HG03442 (cell line): ENCODE measurements around the gene GPS2.
"Not testable (repeated sequence)": the region's sequence is repeated elsewhere in the genome, so short reads cannot be mapped to it uniquely, and the experiment has no call there.

Source experiments
- ATAC-seq: cut with Tn5 transposase; IDR thresholded peaks from one replicate; pipeline ENCODE4 v1.9.1; 2021; ENCODE audit warnings: mild to moderate bottlenecking, moderate library complexity; ENCODE audit not compliant: unreplicated experiment

Gene GPS2

DNA sequence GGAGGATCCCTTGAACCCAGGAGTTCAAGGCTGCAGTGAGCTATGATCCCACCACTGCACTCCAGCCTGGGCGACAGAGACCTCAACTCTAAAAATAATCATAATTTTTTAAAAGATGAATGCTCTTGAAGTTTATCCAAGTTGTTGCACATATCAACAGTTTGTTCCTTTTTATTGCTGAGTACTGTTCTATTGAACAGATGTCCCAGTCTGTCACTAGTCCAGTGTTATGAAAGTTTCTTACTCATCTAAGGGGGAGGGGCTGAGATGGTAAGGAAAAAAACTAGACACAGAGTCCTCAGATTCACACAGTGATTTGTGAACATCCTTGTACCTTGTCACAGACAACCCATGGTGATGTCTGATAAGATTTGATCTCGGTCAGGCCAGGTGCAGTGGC lies 25.0 kb upstream of the GPS2 start:
- no peak for ATAC-seq

DNA sequence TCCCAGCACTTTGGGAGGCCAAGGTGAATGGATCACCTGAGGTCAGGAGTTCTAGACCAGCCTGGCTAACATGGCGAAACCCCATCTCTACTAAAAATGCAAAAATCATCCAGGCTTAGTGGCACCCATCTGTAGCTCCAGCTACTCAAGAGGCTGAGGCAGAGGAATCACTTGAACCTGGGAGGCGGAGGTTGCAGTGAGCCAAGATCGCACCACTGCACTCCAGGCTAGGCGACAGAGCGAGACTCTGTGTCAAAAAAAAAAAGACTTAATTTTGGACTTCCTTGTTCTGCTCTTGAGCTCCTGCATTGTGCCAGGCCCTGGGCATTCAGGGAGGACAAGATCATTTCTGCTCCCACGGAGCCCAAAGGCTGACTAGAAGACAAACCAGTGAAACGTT lies 22.4 kb upstream of the GPS2 start:
- not testable (repeated sequence) for ATAC-seq

DNA sequence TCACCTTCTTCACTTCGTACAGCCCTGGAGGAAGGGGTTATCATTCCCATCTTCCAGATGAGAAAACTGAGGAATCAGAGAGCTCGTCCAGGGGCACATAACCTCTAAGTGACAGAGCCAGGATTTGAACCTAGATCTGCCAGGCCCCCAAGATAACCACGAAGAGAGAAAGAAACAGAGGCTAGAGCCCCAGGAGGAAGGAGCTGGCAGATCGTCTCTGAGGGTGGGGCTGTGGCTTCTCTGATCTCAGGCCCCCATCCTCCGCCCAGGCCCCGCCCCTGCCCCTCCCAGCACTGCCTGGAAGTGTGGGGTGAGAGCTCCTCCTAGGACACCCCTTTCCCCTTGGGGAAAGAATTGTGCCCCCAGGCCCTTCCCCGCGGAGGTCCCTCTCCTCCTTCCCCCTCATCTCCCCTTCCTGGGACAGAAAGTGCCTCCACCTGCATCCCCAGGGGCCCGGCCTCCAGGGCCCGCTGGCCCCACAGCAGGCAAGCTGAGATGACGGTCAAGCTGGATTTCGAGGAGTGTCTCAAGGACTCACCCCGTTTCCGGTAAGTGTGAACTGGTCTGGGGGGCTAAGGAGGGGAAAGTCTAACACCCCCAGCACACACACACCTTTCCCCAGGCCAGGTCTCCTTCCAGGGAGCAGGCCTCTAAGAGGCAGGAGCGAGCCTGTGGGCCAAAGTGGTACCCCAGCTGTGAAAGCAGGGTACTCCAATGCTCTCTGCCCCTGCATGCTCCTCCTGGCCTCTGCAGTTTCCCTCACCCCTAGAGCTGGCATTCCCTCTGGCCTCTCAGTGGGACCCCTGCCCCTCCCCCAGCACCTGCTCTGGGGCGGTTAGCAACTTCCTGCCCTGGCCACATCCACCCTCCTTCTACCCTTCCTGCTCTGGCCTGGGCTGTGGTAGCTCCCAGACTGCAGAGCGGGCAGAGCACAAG lies 21.3 kb upstream of the GPS2 start, which contains the start of gene ACAP1:
Gene ACAP1, plus strand, starts transcription at position 290 of the 936 bp plus-strand sequence. Its CDS starts 206 bp downstream, at position 496.
- ATAC-seq, result no peak

DNA sequence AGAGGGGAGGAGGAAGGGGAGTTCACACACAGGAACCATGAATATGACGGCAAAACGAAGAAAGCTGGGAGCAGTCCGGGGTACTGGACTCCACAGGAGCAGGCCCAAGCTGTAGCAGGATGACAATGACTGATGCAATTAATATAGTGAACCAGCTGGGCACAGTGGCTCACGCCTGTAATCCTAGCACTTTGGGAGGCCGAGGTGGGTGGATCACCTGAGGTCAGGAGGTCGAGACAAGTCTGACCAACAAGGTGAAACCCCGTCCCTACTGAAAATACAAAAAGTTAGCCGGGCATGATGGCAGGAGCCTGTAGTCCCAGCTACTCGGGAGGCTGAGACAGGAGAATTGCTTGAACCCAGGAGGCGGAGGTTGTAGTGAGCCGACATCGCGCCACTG lies 20.6 kb upstream of the GPS2 start:
- not testable (repeated sequence) for ATAC-seq

DNA sequence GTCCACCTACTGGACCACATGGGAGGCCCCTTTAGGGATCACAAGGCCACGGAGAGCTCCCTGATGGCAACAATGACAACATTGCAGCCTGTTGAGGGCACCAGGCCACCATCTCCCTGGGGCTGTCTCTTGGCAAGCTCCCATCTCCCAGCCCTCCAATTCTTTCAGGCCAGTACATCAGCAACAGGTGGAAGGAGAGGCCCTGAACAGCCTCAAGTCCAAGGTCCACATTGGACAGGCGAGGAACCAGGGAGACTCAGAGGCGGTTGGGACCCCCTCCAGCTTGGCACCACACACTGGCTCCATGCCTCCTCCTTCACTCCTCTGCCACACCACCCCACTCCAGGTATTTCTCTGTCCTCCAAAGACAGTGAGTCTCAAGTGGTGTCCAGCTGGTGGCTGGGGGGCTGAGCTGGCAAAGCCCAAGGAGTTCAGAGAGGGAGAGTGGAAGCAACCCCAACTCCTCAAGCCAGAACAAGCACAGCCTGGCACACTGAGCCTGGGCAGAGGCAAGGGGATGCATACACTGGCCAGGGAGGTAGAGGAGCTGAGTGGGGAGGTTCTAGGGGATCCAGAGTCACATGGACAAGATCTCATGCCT lies 19.9 kb upstream of the GPS2 start:
- ATAC-seq, result no peak

DNA sequence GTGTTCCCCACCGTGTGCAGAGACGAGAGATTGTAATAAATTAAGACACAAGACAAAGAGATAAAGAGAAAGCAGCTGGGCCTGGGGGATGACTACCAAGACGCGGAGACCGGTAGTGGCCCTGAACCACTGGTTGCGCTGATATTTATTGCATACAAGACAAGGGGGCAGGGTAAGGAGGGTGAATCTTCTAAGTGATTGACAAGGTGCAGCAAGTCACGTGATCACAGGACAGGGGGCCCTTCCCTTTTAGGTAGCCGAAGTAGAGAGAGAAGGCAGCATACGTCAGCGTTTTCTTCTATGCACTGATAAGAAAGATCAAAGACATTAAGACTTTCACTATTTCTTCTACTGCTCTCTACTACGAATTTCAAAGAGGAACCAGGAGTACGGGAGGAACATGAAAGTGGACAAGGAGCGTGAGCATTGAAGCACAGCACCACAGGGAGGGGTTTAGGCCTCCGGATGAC lies 17.5 kb upstream of the GPS2 start:
- not testable (repeated sequence) for ATAC-seq

DNA sequence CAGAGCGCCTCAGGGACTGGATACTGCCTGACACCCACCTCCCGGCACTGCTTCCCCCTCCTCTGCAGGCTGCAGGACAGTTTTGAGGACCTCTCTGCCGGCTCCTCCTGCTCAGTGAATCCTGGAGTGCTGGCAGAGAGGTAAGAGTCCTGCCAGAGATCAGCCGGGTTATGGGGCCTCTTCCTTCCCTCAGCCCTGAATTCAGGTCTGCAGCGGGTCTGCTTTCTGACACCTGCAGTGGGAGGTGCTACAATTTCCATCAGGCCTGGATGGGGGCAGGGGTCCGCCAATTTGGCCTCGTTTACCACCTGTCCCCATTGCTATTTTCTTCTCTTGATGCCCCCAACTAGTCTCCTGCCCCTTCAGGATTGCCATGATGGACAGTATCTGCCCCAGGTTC lies 17.0 kb upstream of the GPS2 start:
- no peak for ATAC-seq

DNA sequence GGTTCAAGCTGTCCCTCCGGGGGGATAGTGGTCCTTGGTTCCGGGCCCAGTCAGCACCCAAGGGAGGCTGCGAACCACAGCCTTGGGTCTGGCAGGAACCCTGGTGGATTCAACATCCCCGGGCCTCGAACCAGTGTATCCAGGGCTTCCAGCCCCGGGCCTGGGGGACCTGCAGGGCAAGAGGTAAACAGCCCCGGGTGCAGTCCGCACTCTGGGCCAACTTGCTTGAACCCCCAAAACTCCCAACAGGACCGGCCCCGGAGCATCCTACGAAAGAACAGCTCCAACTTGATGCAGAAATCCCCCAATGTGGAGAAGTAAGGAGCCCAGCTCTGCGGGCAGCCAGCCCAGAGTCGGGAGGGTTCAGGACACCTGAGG lies 15.5 kb upstream of the GPS2 start:
- no peak for ATAC-seq

DNA sequence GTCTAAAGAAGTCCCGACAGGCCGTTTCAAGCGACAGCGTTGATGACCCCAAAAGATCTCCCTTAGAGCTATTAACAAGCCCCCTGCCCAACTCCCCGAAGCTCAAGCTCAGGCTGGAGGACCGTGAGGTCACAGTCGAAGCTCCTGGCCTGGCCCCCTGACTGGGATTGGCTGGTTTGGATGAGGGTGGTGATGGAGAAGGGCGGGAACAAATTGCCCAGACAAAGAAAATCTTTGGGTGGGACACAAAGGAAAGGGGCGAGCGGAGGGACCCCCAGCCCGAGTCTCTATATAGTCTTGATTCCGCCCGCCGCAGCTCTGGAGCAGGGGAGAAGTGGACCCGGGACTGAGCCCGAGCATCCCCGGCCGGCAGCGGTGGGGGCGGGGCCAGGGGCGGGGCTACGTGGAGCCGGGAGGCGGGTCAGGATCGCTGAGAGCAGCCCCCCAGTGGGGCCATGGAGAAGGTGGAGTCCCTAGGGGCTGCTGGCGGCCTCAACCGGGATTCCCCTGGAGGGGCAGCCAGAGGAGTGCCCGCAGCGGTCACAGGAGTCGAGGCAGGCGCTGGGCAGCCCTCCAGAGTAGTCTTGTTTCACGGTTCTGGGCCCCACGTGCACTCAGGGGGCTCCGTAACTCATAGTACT lies 15.0 kb upstream of the GPS2 start:
- peak; percentile 30 for ATAC-seq

DNA sequence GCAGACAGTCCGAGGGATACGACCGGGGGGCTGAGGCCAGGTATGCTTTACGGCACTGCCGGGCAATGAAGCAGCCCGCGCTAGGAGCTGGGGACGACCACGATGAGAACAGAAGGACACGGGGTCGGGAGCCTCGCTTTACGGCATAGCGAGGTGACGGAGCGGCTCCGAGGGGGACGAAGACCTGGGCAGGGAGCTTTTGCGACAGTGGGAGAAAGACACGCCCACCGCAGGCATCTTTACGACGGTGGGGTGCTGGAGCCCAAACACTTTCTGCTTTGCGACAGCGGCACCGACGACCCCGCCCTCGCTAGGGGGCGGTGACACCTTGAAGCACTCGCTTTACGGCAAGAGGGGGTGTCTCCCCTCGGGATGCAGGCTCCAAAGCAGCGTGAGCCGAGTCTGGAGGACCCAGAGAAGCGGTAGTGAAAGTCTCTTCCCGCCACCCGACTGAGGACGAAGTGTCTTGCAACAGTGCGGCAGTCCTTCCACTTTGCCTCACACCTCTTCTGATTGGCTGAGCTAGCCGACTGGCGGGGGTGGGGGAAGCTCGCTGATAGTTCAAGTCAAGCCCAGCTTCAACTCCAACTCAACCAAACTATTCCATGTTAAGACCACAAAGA lies 14.3 kb upstream of the GPS2 start:
- ATAC-seq, result peak; percentile 66

DNA sequence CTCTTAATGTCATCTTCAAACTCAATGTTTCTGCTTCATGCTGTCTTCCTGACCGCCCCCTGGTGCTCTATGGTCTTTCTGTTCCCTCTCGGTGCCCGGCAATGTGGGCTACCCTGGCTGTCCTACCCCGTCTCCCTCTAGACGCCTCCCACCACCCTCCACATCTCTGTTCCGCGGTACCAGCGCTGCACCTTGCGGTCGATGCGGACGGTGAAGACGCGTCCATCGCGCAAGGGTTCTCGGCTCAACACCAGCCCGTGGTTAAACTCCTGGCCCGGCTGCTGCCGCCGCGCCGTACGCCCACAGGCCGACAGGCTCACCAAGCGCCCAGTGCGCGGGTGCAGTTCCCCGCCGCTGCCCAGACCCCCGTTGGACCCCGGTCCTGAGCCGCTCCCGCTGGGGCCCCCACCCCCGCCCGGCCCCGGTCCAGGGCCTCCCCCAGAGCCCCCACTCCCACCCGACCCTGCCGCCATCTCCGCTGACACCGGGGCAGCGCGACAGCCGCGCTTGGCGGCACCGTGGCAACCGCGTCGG lies 13.7 kb upstream of the GPS2 start, which contains the start of gene NEURL4:
Gene NEURL4, minus strand, starts transcription at position 496 of the 534 bp plus-strand sequence. Its CDS starts 23 bp downstream, at position 473.
- ATAC-seq, result peak; percentile 17

DNA sequence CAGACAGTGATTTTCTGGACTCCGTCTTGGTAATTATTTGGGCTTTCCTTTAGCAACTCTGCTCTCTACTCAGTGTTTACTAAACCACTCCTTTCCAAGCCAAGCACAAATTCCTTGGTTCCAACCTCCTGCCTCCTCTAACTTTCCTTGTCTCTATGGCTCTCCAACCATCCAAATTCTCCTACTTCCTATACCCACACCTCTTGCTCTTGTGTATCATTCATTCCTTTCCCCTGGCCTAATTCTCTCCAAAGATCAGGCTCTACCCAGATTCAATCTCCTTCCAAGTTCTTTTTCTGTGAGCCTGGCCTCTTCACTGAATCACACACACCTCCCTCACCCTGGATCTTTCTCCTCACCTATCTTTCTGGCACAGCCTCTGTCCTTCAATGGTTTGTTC lies 12.8 kb upstream of the GPS2 start:
- ATAC-seq, result no peak

DNA sequence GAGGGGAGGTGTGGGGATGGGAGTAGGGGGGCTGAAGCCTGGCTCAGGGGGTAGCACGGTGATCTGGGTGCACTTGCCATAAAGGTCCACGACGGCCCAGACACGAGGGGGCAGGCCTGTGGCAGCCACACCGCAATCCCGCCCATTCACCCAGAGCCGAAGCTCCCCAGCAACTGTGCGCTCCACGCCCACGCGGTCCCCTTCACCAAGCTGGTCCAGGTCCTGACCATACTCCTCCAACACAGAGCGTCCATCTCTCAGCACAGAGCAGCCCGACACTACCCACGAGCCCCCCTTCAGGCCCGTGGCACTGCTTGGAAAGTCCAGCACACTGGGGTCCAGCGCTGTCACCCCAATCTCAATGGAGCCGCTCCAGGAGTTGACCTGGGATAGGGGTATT lies 12.3 kb upstream of the GPS2 start:
- ATAC-seq, result no peak

DNA sequence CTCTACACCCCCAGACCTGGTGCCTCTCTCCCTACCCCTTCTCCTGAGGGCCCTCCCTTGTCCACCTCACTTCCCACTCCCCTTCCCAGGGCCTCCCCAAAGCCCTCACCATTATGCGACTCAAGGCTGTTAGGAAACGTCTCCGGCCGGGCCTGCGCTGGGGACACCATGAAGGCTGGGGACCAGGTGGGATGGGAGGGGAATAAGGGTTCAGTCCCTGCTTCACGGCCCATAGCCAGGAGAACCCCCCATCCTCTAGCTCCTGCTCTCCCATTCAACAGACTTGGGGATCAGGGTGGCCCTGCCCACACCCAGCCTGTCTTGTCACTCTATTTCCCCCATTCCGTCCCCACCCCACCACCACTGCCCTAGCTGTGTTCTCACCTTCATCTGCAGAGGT lies 11.9 kb upstream of the GPS2 start:
- ATAC-seq, result no peak

DNA sequence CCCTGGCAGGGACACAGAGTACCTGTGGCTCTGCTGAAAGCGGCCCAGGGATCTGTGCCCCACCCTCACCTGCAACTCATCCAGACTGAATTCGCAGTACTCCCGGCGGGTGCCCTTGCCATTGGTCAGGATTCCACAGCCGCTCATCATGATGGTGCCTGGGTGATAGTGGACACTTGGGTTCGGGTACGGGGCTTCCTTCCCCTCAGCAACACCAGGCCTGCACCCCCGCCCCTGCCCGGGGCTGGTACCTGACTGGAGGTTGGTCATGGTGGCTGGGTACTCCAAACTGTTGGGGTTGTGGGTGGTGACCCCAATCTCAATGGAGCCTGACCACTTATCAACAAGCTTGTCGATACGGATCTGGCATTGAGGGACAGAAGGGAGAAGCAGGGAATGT lies 11.0 kb upstream of the GPS2 start:
- ATAC-seq, result no peak

DNA sequence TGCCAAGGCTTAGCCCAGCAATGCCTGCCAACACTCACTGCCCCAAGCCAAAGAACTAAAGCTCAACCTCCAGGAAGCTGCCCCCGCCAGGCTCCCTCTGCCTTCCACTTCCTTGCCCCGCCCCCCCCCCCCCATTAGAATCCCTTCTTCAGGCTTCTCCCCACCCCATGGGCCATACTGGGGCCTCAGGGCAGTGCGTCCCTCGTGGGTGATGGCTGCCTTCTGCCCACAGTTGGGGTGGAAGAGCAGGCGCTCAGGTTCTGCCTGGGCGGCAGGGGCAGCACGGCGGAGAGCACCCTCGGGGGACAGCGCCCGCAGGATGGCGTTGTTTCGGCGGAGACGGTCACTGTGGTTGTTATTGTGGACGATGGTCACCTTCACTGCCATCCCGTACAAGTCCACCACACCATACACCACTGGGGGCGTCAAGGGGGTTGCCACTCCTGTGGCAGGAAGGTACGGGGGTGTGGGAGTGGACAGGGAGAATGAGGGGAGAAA lies 9.9 kb upstream of the GPS2 start:
- ATAC-seq, result no peak

DNA sequence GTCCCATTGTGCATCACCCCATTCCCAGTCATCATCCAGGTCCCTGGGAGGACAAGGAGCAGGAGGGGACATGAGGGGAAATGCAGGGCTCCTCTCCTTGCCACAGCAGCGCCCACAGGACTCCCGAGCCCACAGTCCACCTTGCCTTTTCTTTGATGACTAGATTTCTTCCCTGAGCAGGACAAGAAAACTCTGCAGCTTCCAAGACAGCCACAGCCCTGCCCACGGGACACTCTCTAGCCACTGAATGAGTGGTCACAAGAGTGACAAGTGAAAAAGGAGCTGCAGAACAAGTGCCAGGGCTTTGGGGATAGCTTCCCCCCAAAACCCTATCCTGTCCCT lies 9.2 kb upstream of the GPS2 start:
- ATAC-seq, result no peak

DNA sequence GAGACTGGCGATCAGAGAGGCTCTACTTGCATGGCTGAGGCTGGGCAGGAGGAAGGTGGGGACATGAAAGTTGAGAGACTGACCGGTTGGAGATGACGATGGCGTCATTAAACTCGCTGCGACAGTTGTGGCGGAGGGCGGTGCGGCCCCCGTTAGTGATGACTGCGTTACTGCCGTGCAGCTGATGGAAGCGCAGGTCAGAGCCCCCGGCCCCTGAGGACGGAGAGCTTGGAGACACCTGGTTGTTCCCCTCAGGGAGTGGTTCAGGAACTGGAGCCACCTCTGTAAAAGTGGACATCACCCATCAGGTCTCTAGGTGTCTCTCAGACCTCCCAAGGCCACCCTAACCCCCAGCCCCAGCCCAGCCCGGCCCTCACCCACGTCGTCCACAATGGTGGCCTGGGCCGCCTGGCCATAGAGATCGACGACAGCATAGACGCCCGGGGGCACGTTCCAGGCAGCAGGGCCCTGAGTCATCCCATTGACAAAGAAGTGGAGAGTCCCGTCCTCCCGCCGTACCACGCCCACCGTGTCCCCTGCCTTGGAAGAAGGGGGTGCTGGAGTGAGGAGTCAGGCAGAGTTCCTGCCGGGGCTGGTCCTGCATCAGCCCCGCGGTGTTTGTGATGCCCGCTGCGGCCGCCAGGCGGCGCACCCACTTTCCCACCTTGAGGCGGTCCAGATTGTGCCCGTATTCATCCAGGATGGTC lies 8.7 kb upstream of the GPS2 start:
- ATAC-seq, result no peak

DNA sequence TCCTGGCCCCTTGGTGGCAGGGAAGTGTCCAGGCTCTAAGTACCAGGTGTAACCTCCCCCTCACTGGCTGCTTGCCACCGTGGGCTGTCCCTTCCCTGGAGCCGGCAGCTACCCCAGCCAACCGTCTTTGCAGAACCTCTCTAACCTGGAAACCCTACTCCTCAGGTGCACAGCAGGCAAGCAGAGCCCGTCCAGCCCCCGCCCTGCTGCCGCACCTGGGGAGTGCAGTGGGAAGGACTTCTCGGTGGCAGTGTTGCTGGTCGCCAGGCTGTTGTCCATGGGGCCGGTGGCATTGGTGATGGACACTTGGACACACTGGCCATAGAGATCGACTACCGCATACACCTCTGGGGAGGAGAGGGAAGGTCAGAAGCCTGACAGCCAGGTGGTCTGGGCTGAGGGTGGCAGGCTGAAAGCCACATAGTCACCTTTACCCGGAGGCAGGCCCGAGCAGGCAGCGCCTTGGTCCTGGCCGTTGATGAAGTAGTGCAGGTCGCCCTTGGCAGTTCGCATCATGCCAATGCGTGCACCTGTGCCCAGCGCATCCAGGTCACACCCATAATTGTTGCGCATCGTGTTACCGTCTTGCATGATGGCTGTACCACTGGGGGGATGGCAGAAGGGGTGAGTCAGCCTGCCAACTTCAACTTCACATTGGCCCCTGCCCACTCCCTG lies 7.5 kb upstream of the GPS2 start:
- ATAC-seq, result no peak

DNA sequence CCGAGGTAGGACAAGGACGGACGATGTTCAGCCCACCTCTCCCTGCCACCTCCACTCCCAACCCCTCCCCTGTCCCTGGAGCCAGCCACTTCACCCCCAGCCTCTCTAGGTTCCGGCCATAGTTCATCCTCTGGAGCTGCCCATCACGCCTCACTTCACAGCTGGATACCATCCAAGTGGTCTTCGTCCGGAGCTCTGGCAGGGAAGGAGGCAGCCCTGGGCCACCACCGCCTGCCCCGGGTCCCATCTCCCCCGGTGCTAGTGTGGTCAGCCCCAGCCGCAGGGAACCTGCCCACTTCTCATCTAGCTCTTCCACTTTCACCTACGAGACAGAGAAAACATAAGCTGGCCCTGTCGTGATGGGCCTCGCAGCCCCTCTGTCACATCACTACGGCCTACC lies 6.3 kb upstream of the GPS2 start:
- ATAC-seq, result no peak
